HG02943 (cell line): ENCODE measurements around the gene PTPRG.

Experiments
- ATAC-seq: cut with Tn5 transposase; IDR thresholded peaks from one replicate; pipeline ENCODE4 v1.9.1; 2021; ENCODE audit warnings: mild to moderate bottlenecking, low read depth, moderate library complexity; ENCODE audit not compliant: unreplicated experiment

The PTPRG gene

DNA sequence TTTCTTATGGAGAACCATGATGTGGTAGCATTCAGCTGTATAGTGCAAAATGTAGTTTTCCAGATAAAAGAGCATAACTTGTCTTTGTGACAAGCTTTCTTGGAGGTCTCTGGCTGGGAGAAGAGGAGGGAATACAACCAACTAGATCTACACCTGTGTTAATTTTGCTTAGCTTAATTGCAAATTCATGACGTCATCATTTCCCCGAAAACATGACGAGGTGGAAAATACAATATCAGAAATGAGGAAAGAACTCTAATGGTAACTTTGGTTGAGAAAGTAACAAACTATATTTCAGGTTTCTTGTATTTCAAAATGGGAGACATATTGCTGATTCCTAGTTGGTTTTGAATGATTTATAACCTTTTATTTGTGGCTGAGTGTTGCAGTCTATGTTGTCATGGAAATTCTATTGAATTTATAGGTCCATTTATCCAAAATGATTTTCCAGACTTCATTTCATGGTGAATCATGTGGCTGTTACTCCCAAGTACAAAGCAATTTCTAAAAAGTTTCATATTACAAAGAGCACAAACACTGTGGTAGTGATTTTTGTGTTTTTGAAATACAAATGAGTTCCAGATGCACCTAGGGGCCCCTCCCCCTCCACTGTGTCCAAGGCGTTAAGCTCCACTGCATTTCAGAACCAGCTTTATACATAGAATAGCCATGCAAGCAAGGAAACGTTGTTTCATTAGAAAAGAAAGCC, 504.8 kb downstream of the PTPRG start:
- ATAC-seq = no peak

- ATAC-seq = no peak
Measured at GRCh38 chr3:62068337-62068736, 507.0 kb downstream of the PTPRG start.

DNA sequence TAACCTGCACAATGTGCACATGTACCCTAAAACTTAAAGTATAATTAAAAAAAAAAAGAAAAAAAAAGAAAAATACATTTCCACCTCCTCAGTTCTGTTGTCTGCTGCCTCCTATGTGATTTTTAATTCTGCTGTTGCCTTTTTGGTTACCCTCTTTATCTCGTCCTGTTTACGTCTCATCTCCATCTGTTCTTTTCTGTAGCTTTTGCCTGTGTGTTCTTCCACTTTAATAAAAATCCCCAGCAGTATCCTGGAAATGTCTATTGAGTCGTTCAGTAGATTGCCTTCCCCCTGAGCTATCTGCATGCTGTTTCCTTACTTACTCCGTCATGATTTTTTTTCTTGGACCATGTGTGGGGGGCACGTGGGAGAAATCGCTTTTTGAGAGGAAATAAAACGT, 509.5 kb downstream of the PTPRG start:
- no peak for ATAC-seq

GRCh38 chr3:62073038-62073437, 511.7 kb downstream of the PTPRG start:
- ATAC-seq = no peak

- no peak for ATAC-seq
Measured at GRCh38 chr3:62084558-62084957, 523.2 kb downstream of the PTPRG start.

DNA sequence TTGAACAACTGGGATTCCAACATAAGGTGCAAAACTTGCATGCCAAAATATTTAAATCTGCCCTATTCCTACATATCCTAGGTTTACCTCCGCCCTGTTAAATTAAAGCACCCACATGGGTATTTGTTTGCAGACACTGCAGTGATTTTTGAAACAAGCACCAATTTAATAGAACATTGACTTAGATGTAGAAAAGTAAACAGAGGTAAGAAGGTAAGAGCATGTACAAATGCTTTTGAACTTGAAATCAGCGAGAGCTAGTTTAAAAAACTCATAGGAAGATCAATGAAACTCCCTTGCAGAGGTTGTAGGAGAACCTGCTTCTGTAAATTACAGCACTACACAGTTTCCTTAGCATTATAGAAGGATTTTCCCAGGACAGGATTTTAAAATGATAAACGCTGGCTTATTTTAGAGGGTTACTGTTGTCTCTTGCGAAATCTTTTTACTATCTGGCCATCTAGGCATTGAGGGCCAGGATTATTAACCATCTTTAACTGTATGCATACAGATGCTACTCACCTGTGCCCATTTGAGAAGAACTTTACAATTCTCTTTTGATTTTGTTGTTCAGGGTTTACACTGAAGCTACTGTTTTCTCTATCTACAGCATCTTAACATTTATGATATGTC, 527.2 kb downstream of the PTPRG start:
- no peak for ATAC-seq

DNA sequence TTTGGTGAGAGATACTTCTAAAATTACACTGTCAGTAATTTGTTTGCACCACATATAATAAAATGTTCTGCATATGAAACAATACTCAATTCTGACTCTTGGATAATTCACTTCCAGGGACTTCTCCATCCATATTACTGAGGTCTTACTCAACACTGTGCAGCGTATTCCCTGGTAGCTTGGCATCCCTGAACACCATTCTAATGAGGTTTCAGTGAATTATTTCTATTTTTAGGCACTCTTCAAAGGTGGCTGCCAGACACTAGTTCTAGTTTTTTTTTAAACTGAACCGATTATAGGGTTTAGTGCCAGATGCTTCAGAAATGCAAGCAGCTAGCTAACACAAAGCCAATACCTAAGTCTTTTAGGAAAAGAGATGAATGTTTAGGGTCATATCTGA, 528.7 kb downstream of the PTPRG start:
- ATAC-seq = no peak

DNA sequence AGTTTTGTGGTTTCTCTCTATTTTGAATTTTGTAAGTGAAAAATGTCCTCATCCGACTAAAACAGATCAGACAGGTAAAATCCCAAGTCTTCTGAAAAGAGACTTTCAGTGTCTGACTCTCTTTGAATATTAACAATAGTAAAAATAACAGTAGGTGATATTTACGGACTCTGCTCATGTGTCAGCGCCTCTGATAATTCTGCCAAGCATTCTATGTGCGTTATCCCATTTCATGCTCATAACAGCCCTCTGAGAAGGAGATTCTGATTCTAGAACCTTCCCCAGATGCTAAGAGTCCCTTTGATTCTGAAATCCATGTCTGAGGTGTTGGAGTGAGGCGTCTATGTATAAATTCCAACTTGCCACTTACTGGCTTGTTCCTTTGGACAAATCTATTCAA, 529.1 kb downstream of the PTPRG start:
- no peak for ATAC-seq

DNA sequence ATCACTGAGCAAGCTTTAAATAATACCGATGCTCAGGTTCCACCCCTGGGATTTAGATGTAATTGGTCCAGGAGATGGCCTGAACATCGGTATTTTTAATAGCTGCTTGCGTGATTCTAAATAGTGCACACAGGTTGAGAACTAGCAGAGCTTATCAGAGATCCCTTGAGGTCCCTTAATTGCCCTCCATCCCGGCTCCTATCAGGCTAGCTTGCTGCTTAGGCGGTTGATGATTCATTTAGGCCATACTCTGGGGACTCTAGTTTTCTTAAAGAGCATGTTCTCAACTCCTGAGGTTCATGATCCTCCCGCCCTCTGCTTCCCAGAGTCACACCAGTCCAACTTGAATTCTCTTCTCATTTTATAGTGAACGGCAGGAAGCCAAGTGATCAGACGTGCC, 531.7 kb downstream of the PTPRG start:
- ATAC-seq = no peak

- no peak for ATAC-seq
Measured at GRCh38 chr3:62094461-62094860, 533.1 kb downstream of the PTPRG start.

DNA sequence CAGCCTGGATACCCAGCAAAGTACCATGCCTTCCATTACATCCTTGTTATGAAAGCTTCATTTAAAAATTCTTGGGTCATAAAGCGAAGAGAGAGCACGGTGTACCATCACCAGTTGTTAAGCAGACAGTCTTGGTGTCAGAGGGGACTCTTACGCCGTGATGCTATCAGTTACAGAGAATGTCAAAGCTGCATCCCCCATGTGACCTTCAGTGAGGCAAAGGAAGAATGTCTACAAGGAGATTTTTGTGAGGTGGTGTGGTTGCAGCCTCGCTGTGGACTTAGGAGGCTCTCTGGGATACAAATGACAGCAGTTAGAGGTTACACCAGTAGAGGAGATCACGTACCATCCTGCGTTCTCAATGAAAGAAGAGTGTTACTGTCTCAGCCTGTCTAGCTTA, 533.7 kb downstream of the PTPRG start:
- no peak for ATAC-seq

DNA sequence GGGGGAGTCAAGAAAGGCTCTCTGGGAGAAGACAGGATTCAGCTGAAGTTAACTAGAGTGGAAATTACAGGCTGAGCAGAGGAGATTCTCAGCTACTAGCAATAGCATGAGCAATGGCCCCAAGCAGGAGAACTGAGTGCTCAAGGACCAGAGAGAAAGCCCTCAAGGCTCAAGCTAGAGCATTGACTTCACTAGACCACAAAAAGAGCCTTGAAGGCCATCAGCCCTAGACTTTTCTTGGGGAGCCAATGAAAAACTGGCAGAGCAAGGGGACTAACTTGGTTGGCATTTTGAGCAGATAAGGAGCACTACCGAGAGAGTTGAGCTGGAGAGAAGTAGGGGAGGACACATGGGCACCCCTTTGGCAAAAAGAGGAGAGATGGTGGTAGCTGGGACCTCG, 534.4 kb downstream of the PTPRG start:
- no peak for ATAC-seq

DNA sequence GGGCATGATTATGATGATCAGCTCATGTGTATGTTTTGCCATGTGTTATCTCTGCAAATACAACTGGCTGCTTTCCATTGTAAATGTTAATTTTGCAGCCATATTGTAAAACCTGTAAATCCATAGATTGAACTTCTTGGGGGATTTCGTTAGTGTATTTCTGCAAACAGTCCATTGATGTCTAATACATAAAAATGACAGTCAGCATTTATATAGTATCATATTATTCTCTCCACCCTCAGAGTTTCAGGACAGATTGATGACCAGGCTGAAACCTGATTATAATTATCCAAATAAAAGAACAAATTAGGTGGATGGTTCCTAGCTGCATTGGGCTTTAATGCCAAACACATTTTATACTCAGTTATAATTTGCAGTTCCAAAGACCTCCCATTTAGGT, 535.1 kb downstream of the PTPRG start:
- no peak for ATAC-seq

DNA sequence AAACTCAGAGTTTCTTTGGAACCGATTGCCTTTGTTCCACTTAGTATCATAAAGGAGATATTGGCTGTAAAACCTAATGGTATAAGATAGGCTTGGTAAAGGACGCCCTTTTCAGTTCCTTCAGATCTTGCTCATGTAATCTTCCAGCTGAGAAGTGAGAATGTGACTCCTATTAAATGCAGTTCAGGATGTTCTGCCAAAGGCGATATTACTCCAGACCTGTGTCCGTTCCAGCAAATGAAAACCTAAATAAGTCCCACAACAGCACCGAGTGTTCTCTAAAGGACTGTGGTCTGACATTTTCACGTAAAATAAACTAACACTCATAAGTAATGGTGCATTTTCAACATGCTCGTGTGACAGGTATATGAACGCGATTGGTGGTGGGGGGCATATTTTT, 535.8 kb downstream of the PTPRG start:
- no peak for ATAC-seq

GRCh38 chr3:62098646-62099365, 537.4 kb downstream of the PTPRG start:
- ATAC-seq = no peak

- ATAC-seq = no peak
Measured at GRCh38 chr3:62100282-62100989, 539.1 kb downstream of the PTPRG start.

DNA sequence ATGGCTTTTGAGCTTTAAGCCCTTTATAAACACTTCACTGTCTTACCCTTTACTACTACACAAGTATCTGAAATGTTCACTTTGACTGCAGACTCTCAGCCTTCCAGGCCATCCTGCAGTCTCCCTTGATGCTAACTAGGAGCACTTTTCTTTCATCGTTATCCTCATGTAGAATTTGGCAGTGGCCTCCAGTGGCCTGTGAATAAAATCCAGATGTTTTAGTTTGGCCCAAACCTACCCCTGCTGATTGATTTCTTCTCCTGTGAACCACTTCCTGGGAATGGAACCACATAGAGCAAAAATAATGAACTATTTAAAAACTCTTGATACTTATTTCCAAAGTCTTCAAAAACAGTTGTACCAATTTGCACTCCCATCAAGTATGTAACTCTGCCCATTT, 540.1 kb downstream of the PTPRG start:
- ATAC-seq = no peak

GRCh38 chr3:62103531-62103930, 542.2 kb downstream of the PTPRG start:
- no peak for ATAC-seq

DNA sequence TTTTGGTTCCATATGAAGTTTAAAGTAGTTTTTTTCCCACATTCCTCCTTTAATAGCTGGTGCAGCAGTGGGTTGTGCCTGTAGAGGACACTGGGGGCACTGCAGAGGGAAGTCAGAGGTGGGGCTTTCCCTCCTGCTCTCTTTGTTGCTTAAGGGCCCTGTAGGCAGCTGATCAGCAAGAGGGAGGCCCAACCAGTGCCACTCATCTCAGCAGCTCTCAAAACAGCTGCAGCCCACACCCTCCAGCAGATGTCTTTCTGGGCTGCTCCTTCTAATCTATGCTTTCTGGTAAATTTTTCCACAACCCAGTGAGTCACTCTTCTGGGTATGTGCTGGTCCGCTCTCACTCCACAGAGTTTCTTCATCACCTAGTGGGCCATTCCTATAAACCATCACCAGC, 548.2 kb downstream of the PTPRG start:
- no peak for ATAC-seq

DNA sequence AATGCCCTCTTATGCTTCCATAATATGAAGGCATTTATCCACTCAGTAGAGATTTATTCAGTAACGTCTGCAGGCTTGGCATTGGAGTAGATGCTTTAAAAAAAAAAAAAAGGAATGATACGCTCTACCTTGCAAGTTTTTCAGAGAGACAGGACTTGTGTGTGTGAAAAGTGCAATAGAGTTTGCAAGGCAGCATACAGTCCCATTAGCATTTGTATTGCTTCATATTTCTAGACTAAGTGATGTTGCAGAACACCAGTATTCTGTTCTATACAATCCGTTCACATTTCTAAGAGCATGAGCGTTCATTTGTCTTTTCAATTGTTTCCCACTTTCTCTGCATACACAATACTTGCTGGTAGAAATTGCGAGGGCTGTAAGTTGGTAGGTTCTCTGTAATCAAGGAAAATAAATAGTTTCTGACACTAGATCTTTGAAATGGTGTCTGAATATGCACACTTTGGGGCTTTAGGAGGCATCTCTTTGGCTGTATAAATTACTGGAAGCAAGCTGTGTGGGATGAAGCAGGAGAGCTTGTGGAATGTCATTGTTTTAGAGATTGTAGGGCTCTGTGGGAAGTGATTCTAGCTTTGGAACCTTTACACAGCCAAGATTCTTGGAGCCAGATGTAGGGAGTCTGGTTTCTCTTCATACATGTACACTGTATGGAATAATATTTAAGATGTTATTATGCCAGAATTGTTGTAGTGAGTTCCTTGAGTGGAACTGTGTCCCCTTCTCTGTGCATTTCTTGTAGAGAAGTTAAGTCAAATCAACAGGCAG, 549.3 kb downstream of the PTPRG start:
- no peak for ATAC-seq
